ENCODE measurements around the gene APEH.
"Not testable (repeated sequence)": the region's sequence is repeated elsewhere in the genome, so short reads cannot be mapped to it uniquely, and the experiment has no call there.

APEH gene

DNA sequence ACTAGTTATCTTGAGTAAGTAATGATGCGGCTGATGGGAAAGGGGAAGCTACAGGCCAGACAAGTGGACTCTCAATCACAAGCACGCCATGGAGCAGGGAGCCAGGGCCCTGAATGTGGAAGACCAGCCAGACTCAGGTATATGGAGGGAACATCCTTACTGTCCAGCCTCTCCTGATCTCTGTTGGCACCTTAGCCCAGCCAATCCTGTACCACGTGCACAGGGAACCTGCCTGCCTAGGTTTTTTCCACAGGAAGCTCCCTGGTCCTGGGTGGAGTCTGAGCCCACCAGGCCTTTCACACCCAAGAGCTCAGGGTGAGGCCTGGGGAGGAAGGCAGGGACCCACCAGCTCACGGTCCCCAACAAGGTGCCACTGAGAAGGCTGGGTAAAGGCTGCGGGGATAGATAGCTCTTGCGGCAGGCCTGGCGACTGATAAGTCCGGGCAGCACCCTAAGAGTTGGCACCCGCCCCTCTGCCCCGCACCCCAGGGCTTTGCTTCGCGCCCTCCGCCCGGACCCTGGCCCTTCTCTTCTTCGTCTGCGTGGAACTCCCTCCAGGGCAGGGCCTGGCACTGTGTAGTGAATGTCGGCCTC, 933 bp upstream of the APEH start:
- H3K27ac Mint-ChIP-seq, result peak overlapping the region; percentile 94
- no peaks in the 10 kb centered on the region for H3K9me3 Mint-ChIP-seq
- H3K4me3 Mint-ChIP-seq, result peak overlapping the region; percentile 89
- H3K27me3 Mint-ChIP-seq, result no peaks in the 10 kb centered on the region
- peaks cover 3% of the 10 kb centered on the region for H3K36me3 Mint-ChIP-seq
- H3K4me1 Mint-ChIP-seq, result peaks cover 36% of the 10 kb centered on the region

DNA sequence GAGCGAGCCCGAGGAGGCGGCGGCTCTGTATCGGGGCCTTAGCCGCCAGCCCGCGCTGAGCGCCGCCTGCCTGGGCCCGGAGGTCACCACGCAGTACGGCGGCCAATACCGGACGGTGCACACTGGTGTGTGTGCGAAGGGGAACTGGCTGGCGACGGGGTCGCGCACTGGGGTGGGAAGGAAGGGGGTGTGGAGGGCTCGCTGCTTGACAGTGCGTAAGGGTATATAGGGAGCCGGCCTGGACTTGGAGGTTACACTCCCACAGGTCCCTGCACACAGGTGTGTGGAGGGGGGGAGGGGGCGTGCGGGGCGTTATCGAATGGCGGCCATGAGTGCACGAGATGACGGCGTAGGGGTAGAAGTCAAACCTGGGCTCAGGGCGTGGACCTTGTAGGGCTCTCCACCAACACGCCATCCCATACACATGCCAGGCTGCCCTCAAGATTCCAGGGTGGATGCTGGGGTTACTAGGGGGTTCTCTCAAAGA, 389 bp downstream of the APEH start:
- Mint-ChIP-seq H3K27ac (no peak overlapping the region), H3K4me1 (peaks cover 38% of the 10 kb centered on the region)

DNA sequence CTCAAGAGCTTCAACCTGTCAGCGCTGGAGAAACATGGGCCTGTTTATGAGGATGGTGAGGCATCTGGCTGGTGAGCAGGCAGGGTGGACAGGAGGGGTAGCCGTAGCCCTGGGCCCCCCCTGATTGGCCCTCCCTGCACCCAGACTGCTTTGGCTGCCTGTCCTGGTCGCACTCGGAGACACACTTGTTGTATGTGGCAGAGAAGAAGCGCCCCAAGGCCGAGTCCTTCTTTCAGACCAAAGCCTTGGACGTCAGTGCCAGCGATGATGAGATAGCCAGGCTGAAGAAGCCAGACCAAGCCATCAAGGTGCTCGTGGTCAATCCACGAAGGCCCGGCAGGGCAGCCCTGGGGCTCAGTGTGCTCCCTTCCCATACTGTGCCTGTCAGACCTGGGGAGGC, 1.8 kb downstream of the APEH start:
- H3K36me3 Mint-ChIP-seq, result peaks cover 10% of the 10 kb centered on the region
- no peaks in the 10 kb centered on the region for H3K27me3 Mint-ChIP-seq
- H3K4me3 Mint-ChIP-seq, result peak overlapping the region; percentile 23
- no peaks in the 10 kb centered on the region for H3K9me3 Mint-ChIP-seq
- H3K27ac Mint-ChIP-seq, result no peak overlapping the region
- H3K4me1 Mint-ChIP-seq, result peaks cover 38% of the 10 kb centered on the region

More for the DNA sequence above, 389 bp downstream of the APEH start:
- peaks cover 4% of the 10 kb centered on the region for H3K36me3 Mint-ChIP-seq
- H3K27me3 Mint-ChIP-seq, result no peaks in the 10 kb centered on the region
- H3K9me3 Mint-ChIP-seq, result no peaks in the 10 kb centered on the region
- H3K4me3 Mint-ChIP-seq, result peak overlapping the region; percentile 89

DNA sequence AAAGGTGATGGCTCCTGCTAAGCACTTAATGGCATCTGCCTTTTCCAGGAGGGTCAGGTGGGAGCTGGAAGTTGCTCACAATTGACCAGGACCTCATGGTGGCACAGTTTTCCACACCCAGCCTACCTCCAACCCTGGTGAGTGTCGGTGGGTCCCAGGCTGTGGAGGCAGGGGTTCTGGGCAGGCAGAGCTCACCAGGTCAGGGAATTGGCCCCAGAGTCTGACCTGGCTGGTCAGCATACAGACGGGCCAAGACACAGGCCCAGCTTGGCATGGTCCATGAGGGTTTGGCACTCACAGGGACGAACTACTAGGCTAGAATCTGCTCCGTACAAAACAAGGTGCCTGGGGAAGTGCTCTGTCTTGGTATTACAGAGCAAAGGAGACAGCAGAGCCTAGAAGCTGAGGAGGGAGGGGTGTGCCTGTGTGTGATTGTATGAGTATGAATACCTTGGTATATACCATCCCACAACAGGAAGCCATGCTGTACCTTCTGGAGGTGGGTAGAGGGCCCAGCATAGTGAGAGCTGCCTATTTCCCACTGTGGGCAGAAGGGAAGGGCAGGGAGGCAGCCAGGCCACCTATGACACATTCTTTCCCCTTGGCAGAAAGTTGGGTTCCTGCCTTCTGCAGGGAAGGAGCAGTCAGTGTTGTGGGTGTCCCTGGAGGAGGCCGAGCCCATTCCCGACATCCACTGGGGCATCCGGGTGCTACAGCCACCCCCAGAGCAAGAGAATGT, 6.5 kb downstream of the APEH start:
- Mint-ChIP-seq H3K9me3 (no peaks in the 10 kb centered on the region), H3K27ac (no peak overlapping the region), H3K27me3 (no peaks in the 10 kb centered on the region), H3K36me3 (peaks cover 10% of the 10 kb centered on the region), H3K4me3 (no peak overlapping the region), H3K4me1 (peaks cover 20% of the 10 kb centered on the region)

DNA sequence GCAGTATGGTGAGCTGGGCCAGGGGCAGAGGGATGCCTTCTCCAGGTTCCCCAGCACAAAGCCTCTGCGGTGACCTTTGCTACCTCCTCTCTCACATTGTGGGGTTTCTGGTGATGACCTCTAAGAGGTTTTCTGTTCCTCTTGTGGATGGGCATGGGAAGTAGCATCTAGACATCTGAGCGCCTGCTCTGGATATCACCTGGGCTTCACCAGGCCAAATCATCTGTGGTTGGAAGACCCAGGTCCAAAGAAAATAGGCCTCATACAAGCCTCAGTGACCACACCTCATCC, 7.0 kb downstream of the APEH start:
- Mint-ChIP-seq H3K36me3 (peaks cover 9% of the 10 kb centered on the region), H3K27me3 (no peaks in the 10 kb centered on the region), H3K27ac (no peak overlapping the region), H3K4me3 (no peak overlapping the region), H3K9me3 (no peaks in the 10 kb centered on the region), H3K4me1 (peaks cover 15% of the 10 kb centered on the region)

DNA sequence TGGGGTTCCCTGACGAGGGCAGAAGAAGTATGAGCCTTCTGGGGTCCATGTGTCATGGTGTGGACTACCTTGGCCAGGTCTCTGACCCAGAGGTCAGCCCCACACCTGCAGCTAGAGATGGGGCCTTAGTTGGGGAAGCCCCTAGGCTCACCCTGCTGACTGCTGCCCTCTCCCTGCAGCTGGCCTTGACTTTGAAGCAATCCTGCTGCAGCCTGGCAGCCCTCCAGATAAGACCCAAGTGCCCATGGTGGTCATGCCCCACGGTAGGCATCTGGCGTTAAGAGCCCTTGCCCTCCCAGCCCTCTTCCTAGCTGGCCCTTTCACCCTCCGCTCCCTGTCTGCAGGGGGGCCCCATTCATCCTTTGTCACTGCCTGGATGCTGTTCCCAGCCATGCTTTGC, 7.4 kb downstream of the APEH start:
- H3K4me3 Mint-ChIP-seq, result no peak overlapping the region
- H3K36me3 Mint-ChIP-seq, result peaks cover 8% of the 10 kb centered on the region
- no peaks in the 10 kb centered on the region for H3K27me3 Mint-ChIP-seq
- H3K4me1 Mint-ChIP-seq, result peaks cover 13% of the 10 kb centered on the region
- no peak overlapping the region for H3K27ac Mint-ChIP-seq
- no peaks in the 10 kb centered on the region for H3K9me3 Mint-ChIP-seq

DNA sequence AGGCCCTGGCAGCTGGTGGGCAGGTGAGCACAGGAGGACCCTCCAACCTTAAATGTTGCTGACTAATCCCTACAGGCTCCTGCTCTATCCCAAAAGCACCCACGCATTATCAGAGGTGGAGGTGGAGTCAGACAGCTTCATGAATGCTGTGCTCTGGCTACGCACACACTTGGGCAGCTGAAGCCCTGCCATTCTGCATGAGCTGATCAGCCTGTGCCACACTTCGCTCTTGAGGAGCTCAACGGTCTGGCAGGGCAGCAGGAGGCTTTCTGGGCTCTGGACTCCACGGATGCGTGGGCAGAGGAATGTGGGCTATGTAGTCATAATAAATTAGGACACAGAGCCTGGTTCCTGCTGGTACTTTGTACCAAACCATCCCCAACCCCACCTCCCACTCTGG, 9.0 kb downstream of the APEH start:
- no peaks in the 10 kb centered on the region for H3K27me3 Mint-ChIP-seq
- H3K4me1 Mint-ChIP-seq, result peaks cover 11% of the 10 kb centered on the region
- H3K36me3 Mint-ChIP-seq, result peaks cover 7% of the 10 kb centered on the region
- H3K27ac Mint-ChIP-seq, result no peak overlapping the region
- H3K9me3 Mint-ChIP-seq, result no peaks in the 10 kb centered on the region
- no peak overlapping the region for H3K4me3 Mint-ChIP-seq

DNA sequence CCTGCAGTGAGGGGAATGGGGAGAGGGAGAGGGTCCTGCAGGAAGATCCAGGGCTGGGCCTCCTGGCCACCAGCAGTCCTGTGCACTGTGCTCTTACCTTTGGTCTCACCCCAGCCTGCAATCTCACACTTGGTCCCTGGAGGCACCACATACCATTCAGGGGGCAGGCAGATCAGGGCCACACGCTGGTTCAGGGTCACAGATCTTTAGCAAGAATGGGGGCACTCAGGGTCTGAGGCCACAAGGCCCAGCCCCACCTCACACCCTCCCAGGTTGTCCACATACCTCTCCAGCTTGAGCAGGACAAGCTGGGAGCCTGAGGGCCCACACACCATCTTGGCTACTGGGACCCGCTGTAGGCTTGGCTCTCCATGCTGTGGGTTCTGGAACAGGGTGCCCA, 10.3 kb downstream of the APEH start:
- not testable (repeated sequence) for H3K36me3 Mint-ChIP-seq, H3K4me3 Mint-ChIP-seq, H3K27ac Mint-ChIP-seq, H3K27me3 Mint-ChIP-seq, H3K9me3 Mint-ChIP-seq
- H3K4me1 Mint-ChIP-seq, result peaks cover 15% of the 10 kb centered on the region

DNA sequence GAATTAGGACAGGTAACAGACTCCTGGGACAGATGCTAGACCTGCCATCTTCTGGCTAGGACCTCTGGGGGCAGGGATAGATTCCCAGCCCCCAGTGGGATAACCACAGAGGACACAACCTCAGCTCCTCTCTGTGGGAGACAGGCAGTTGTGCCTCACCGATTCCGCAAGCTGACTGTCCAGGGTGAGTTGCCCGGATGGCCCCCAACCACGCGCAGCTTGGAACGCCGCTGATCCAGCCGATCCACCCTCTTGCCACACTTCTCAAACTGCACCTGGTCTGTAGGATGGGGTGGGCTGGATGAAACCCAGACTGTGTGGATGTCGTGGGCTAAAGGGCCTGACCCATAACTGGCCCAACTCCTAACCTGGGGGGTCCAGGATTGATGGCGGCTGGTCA, 11.0 kb downstream of the APEH start:
- H3K27ac Mint-ChIP-seq, H3K27me3 Mint-ChIP-seq, H3K36me3 Mint-ChIP-seq, H3K9me3 Mint-ChIP-seq: not testable (repeated sequence)
- peak overlapping the region; percentile 52 for H3K4me3 Mint-ChIP-seq
- peaks cover 20% of the 10 kb centered on the region for H3K4me1 Mint-ChIP-seq

DNA sequence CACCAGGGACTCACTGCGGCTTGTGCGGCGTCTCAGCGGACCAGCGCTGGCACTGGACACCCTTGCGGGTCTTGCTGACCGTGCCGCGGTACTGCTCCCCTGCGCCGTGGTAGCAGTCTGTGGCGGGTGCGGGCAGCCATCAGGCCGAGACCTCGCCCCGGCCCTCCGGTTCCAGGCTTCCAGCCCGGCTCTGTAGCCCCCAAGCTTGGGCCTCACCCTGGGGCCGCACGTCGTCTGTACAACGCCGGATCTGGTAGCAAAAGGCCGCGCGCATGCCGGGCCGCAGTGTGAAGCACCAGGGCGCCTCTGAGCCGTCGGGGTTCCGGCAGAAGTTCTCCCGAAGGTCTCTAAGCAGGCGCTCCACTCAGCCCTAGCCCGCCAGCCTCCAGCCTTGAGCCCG, 11.7 kb downstream of the APEH start:
- not testable (repeated sequence) for H3K36me3 Mint-ChIP-seq, H3K27me3 Mint-ChIP-seq, H3K27ac Mint-ChIP-seq, H3K4me3 Mint-ChIP-seq, H3K9me3 Mint-ChIP-seq
- H3K4me1 Mint-ChIP-seq, result peaks cover 28% of the 10 kb centered on the region

DNA sequence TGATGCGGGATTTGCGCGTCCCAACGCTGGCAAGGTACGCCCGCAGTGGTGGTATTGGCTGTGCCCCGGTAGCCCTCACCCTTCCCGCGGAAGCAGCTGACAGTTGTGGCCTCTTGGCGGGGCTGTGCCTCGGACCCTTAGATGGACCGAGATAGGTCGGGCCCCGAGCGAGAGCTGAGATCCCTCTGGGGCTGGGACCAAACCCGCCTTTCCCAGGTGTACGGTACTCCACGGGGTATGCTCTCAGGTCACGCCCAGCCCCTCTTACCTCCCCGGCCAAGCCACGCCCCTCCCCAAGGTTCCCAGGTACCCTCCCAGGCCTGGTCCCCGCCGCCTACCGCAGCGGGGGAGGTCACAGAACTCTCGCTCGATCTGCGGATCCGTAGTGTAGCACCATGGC, 12.2 kb downstream of the APEH start:
- not testable (repeated sequence) for H3K27ac Mint-ChIP-seq, H3K27me3 Mint-ChIP-seq, H3K36me3 Mint-ChIP-seq, H3K9me3 Mint-ChIP-seq
- Mint-ChIP-seq H3K4me1 (peaks cover 32% of the 10 kb centered on the region), H3K4me3 (peak overlapping the region; percentile 60)

DNA sequence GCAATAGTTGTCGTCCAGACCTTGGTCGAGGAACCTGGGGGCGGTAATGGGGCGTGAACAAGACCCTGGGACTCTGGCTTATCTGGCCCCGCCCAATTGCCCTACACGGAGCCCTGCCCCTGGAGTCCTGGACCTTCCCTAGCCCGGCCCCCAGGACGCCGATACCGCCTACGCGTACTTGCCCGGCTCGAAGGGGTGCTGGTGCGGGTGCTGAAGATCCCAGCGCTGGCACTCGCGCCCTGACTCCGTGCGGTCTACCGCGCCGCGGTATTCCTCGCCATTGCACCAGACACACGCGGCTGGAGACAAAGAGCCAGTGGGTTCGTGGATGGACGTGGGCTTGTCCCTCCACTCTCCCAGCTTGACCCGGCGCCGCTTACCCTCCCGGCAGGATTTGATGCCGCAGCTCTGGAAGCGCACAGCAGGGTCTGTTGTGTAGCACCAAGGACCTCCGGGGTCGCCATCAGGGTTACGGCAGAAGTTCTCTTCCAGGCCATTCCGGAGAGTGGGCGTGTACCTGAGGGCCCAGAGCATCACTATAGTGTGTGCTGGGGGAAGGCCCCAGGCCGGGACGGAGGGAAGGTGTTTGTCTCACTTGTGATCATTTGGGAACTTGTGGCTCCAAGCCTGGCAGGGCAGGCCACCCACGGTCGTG, 12.7 kb downstream of the APEH start:
- peaks cover 32% of the 10 kb centered on the region for H3K4me1 Mint-ChIP-seq
- H3K9me3 Mint-ChIP-seq, H3K27ac Mint-ChIP-seq, H3K36me3 Mint-ChIP-seq, H3K27me3 Mint-ChIP-seq: not testable (repeated sequence)
- H3K4me3 Mint-ChIP-seq, result peak overlapping the region; percentile 57

DNA sequence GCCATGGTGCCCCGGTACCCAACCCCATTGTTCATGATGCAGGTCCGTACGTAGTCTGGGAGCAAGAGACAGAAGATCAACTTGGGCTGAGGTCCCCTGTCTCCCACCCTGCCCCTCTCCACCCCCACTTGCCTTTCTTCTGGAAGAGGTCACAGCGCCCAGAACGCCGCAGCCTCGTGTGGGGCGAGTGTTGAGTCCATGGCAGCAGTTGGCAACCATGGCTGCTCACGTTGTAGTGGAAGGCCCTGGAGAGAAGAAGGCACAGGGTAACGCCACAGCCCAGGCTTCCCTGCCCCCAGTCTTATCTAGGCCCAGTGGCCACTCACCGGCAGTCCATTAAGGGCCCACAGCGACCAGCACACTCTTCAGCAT, 13.3 kb downstream of the APEH start:
- not testable (repeated sequence) for H3K9me3 Mint-ChIP-seq, H3K27ac Mint-ChIP-seq, H3K27me3 Mint-ChIP-seq, H3K36me3 Mint-ChIP-seq
- Mint-ChIP-seq H3K4me3 (peak overlapping the region; percentile 57), H3K4me1 (peaks cover 33% of the 10 kb centered on the region)

DNA sequence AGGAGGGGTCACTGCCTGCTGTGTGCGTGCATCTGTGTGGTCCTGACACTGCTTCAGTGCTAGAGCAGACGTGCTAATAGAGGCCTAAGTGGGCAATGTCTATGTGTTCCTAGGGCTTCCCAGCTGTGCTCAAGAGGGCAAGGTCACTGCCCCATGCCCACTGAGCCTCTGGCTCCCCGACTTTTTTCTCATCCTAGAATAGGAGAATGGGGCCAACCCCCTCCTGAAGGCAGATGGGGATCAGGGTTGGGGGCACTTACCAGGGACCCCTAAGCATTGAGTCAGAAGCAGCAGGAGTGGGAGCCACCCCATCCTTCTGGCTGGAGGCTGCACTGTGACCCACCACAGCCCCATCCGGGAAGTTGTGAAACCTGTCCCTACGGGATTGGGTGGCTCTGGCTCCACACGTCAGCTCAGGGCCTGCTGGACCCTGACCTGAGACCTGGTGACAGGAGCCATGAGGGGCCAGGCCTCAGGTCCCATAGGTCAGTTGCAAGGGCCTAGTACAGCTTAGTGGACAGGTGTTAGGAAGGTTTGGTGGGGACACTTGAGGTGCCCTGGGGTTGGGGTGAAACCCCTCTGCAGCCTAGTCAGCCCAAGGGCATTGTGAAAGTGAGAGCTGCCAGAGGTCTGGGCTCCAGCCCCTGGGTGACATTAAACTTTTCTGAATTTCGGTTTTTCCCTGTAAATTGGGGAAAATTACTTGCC, 14.3 kb downstream of the APEH start:
- Mint-ChIP-seq H3K4me1 (peaks cover 37% of the 10 kb centered on the region), H3K27ac (peak overlapping the region; percentile 94), H3K4me3 (peak overlapping the region; percentile 97)
- H3K36me3 Mint-ChIP-seq, H3K9me3 Mint-ChIP-seq, H3K27me3 Mint-ChIP-seq: not testable (repeated sequence)

DNA sequence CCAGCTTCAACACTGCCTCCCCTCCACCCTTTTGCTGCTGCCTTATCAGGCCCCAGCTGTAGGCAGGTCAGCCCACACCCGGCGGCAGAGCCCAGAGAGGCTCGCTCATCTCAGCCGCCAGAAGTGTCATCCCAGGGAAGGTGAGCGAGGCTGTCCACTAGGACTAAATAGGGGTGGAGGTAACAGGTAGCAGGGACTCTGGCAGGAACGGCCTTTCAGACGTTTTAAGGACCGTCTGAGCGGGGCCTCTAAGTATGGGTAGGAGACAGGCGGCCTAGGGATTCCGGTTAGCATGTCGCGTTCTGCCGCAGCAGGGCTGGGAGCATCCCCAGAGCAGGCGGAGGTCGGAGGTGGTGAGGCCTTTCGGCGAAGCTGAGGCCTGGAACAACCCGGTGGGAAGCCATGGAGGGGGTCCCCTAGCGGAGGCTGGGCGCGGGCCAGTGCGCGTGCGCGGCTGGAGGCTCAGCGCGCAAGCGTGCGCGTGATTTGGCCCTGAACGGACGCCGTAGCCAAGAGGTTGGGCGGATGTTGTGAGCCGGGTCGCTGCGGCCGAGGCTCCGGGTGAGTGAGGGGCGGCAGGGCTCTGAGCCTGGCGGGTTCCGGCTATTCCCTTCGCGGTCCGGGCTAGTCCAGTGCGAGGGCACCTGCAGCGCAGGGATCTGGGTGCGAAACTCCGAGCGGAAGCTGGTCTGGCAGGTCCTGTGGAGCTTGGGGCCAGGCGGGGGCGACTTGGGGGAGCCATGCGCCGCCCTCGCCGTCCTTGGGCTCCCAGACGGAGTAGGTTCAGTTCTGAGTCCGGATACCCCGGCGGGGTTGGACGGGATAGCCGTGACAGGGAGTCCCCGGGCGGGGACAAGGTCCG, 15.1 kb downstream of the APEH start, which contains the start of the genes MST1 and RNF123:
Gene MST1, minus strand, starts transcription at position 429 of the 862 bp plus-strand sequence. CDS start 783 bp downstream, outside the sequence.
Gene RNF123, plus strand, starts transcription at position 512 of the 862 bp plus-strand sequence. CDS start 1,609 bp downstream, outside the sequence.
- Mint-ChIP-seq H3K9me3 (no peaks in the 10 kb centered on the region), H3K36me3 (no peaks in the 10 kb centered on the region), H3K27ac (peak within 1 kb of the TSS; percentile 94), H3K27me3 (no peaks in the 10 kb centered on the region), H3K4me1 (peaks cover 45% of the 10 kb centered on the region), H3K4me3 (peak within 1 kb of the TSS; percentile 97)

Measured in activated naive CD4-positive, alpha-beta T cell treated with anti-CD3 and anti-CD28 coated beads, Interleukin-2, amount 50 U/mL, for 24 hours (primary cell).